Measurements from ENCODE around the gene TSC22D3. TPM values are rescaled to one million over a fixed set of nuclear protein-coding genes. Genes with fewer than 3 reads are reported as not detected.

The TSC22D3 gene
- total and polyA plus RNA-seq, 12 donors = 26.3 to 153 (median 36.9) TPM

DNA sequence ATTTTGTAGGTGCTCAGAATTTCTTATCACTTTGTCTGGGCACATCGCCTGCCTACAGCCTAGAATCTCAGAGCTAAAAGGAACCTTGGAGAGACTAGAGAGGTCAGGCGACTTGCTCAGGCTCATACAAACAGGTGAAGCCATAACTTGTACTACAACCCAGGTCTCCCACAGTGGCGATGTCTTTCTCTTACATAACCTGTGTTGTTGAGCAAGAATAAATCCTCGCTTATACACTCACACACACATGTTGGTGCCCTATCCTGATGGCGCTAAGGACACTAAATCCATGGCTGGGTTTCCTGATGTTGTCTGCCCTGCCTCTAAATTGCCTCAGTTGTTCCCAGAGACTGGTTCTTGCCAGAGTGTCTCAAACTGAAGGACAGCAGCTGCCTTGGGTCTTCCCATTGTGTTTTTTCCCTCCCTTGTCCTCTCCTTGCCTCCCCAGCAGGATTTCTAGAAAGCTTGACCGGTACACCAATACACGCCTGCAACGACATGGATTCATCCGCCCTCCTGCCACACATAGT, 1.6 kb downstream of the TSC22D3 start:
- Histone ChIP-seq H3K4me3 (peak overlapping the region in 9 of 10 donors; percentile 53 to 69 (median 65)), H3K27me3 (peaks cover 0 to 63% (median 0%) of the 10 kb centered on the region in 7 donors), H3K4me1 (peaks cover 0 to 26% (median 7%) of the 10 kb centered on the region in 9 donors), H3K36me3 (no peaks in the 10 kb centered on the region), H3K27ac (peak overlapping the region in 4 of 10 donors; percentile 12 to 89 (median 86)), H3K9me3 (no peaks in the 10 kb centered on the region)
- DNase-seq = no peak
- ATAC-seq = no peak
- intact Hi-C loops (cut with DNase I) = loop anchor here in 7 of 10 donors (2.0 to 10.0 kb wide), 8 partner anchors 37 to 121 kb away; no protein-coding TSS in a partner anchor
- 69 to 79% methylated on average over 9 of the region's 9 CpGs for WGBS, 2 donors
- TF ChIP-seq CTCF (IDR thresholded peaks at IDR 0.05) = no peak

DNA sequence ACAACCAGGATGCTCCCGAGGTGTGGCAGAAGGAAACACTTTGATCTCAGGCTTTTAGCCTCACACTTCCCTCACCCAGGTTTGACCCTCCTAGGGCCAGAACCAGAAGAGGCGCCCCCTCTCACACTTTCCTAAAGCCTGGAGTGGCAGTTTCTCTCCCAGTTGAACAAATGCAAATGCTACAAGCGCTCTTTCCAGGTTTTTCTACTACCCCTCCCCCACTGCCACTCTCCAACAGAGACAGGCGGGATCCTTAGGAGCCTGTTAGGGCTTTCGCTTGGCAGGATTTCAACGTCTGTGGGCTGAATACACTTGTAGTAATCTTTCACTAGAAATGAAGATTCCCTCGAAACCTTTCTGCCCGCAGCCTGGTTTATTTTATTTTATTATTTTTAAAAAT, 2.4 kb downstream of the TSC22D3 start:
- intact Hi-C loops (cut with DNase I) = loop anchor here in 5 of 10 donors (5.0 to 10.0 kb wide), 6 partner anchors 36 to 122 kb away; no protein-coding TSS in a partner anchor
- peak overlapping the region in 7 of 10 donors; percentile 58 to 69 (median 67) for H3K4me3 ChIP-seq

DNA sequence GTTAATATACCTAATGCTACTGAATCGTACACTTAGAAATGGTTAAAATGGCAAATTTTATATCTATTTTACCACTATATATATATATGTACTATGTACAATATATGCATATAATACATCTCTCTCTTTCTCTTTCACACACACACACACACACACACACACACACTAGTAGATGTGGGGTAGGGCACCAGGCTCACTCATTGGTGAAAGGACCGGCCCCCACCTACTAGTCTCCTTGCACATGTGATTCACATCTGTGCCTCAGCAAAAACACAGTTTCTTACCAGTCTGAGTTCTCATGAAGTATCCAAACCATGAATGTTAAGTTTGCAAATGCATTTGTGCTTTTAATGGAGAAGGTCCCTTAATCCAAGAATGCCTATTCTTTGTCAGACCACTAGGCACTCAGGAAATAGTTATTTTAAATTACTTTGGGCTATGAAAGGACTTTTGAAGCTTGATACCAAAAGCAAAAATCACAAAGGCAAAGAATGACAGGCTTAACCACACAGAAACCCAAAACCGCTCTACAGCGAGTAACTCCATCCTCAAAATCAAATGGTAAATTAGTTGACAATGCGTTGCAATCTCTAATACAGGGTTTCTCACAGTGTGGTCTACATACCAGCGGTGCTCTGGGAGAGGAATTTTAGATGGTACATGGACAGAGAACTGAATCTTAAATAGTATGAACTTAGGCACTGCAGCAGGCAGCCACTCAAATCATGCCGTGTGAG, 5.8 kb downstream of the TSC22D3 start:
- ATAC-seq (no peak), DNase-seq (no peak)
- H3K9me3 ChIP-seq = no peaks in the 10 kb centered on the region
- WGBS, 2 donors = 96 to 100% methylated on average over 7 of the region's 7 CpGs
- H3K27me3 ChIP-seq = peaks cover 0 to 52% (median 0%) of the 10 kb centered on the region in 7 donors
- H3K27ac ChIP-seq = no peak overlapping the region
- intact Hi-C loops (cut with DNase I) = loop anchor here in 6 of 10 donors (5.0 to 10.0 kb wide), 6 partner anchors 32 to 125 kb away; no protein-coding TSS in a partner anchor
- H3K36me3 ChIP-seq = no peaks in the 10 kb centered on the region
- peaks cover 0 to 25% (median 4%) of the 10 kb centered on the region in 9 donors for H3K4me1 ChIP-seq
- no peak overlapping the region for H3K4me3 ChIP-seq
- TF ChIP-seq CTCF (IDR thresholded peaks at IDR 0.05) = no peak

More for the DNA sequence above, 2.4 kb downstream of the TSC22D3 start:
- TF ChIP-seq CTCF (IDR thresholded peaks at IDR 0.05) = no peak
- ATAC-seq (no peak), DNase-seq (no peak)
- peak overlapping the region in 1 of 10 donors; percentile 89 for H3K27ac ChIP-seq
- peaks cover 0 to 63% (median 0%) of the 10 kb centered on the region in 7 donors for H3K27me3 ChIP-seq
- no peaks in the 10 kb centered on the region for H3K36me3 ChIP-seq
- H3K9me3 ChIP-seq = no peaks in the 10 kb centered on the region
- peaks cover 0 to 26% (median 7%) of the 10 kb centered on the region in 9 donors for H3K4me1 ChIP-seq
- 58 to 77% methylated on average over 8 of the region's 8 CpGs for WGBS, 2 donors

DNA sequence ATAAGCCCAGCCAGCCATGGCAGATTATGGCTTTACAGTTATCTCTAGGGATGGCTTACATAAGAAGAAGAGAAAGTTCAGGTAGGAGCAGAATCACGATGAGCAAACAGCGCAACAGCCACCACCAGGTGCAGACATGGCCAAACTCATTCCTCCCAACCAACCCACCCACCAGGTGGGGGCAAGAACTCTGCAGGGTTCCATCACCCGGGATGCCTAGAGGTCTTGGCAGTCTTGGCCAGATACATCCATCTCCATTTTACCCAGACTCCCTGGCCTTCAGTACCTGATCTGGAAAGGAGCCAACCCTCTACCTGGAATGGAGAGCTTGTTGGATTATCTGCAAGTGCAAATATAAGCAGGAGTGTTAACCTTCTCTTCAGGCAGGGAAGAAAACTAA, 7.5 kb downstream of the TSC22D3 start:
- ATAC-seq (no peak), DNase-seq (no peak)
- no peak overlapping the region for H3K4me3 ChIP-seq
- intact Hi-C loops (cut with DNase I) = loop anchor here in 1 of 10 donors (5.0 kb wide), 1 partner anchor 41 kb away; no protein-coding TSS in a partner anchor
- no peaks in the 10 kb centered on the region for H3K9me3 ChIP-seq
- no peak overlapping the region for H3K27ac ChIP-seq
- TF ChIP-seq CTCF (IDR thresholded peaks at IDR 0.05) = no peak
- peaks cover 0 to 41% (median 0%) of the 10 kb centered on the region in 7 donors for H3K27me3 ChIP-seq
- peaks cover 0 to 26% (median 4%) of the 10 kb centered on the region in 9 donors for H3K4me1 ChIP-seq
- WGBS, 2 donors = 97 to 99% methylated on average over 3 of the region's 3 CpGs
- no peaks in the 10 kb centered on the region for H3K36me3 ChIP-seq

Measured in heart right ventricle (tissue), 16 donors.